HCT116 (cell line): ENCODE results near the gene SIL1. TPM values are rescaled to one million over a fixed set of nuclear protein-coding genes. Genes with fewer than 3 reads are reported as not detected.

Experiments used
- ATAC-seq: fragments of 200-7000 bp; cut with Tn5 transposase; 2 replicates; pipeline ENCODE4 v1.9.1; 2020; ENCODE audit warnings: mild to moderate bottlenecking, moderate library complexity
- BruUV-seq: library from RNA; stranded (reverse); fragments of 400-500 nt; replicated peaks from 2 replicates; lab custom pipeline; 2021; lab: Mats Ljungman, UMichigan
- CTCF ChIA-PET: fragments of 300-600 bp; sonication (Branson Sonifier 250); formaldehyde crosslinking; loops from one replicate; lab custom pipeline; 2021; ENCODE audit warnings: antibody characterized with exemption; lab: Charles Lee
- POLR2A ChIA-PET: fragments of 300-600, 350-600 bp; sonication (Branson Sonifier 250); formaldehyde crosslinking; loops from one replicate; lab custom pipeline; 2021; ENCODE audit warnings: antibody characterized with exemption; lab: Charles Lee
- RAD21 ChIA-PET, 2 experiments: fragments of 300-600 bp; sonication (Branson Sonifier 250); formaldehyde crosslinking; loops; one replicate each; lab custom pipeline; 2023; ENCODE audit warnings: low total read pairs in 2 of 2; ENCODE audit not compliant: uncharacterized antibody in 2 of 2, unreplicated experiment in 2 of 2, low non-redundant PET in 1 of 2; lab: Charles Lee
- DNase-seq: peaks from one replicate; pipeline ENCODE4 v3.0.0-alpha.2; 2010; ENCODE audit warnings: low read depth, low spot score
- H2AFZ ChIP-seq: fragments of 200-600 bp; shearing (Covaris generic), sonication (generic); 2 replicates; pipeline ENCODE4 v1.6.1; 2017; ENCODE audit warnings: low read depth, mixed run types, mixed read lengths, antibody characterized with exemption, low read length; ENCODE audit not compliant: poor library complexity, severe bottlenecking
- H3K27ac ChIP-seq: 2 replicates; pipeline ENCODE4 v1.5.1; 2012; ENCODE audit warnings: low read depth, low read length
- H3K27me3 ChIP-seq: fragments of 200-600 bp; sonication (generic); 2 replicates; pipeline ENCODE4 v1.6.1; 2016; ENCODE audit warnings: mixed run types, low read length, mixed read lengths; ENCODE audit not compliant: insufficient read depth
- H3K36me3 ChIP-seq, 2 experiments: fragments of 200-500 bp in 1 of 2; fragments of 200-600 bp in 1 of 2; sonication (Bioruptor generic) in 1 of 2; sonication (generic) in 1 of 2; 2 replicates each; pipeline versions ENCODE4 v1.5.1 to v1.6.1; 2014 to 2016; ENCODE audit warnings: low read length in 2 of 2, inconsistent platforms in 1 of 2, mixed read lengths in 1 of 2, mixed run types in 1 of 2; ENCODE audit not compliant: insufficient read depth in 2 of 2, control insufficient read depth in 1 of 2
- H3K4me1 ChIP-seq, 2 experiments: fragments of 200-600 bp in 1 of 2; sonication (generic) in 1 of 2; 2 replicates each; pipeline versions ENCODE4 v1.5.1 to v1.6.1; 2012 to 2017; ENCODE audit warnings: low read length in 2 of 2, inconsistent platforms in 1 of 2, mild to moderate bottlenecking in 1 of 2, mixed read lengths in 1 of 2, mixed run types in 1 of 2, moderate library complexity in 1 of 2; ENCODE audit not compliant: insufficient read depth in 2 of 2, control insufficient read depth in 1 of 2
- H3K4me2 ChIP-seq: fragments of 200-600 bp; sonication (generic); 2 replicates; pipeline ENCODE4 v1.6.1; 2017; ENCODE audit warnings: mixed run types, low read length, mixed read lengths
- H3K4me3 ChIP-seq, 2 experiments: fragments of 200-600 bp in 1 of 2; sonication (generic) in 1 of 2; replicated peaks in 1 of 2; 2 replicates each; pipeline ENCODE4 v1.5.1; 2011 to 2016; ENCODE audit warnings: low read length in 2 of 2, control low read depth in 1 of 2, low read depth in 1 of 2, mild to moderate bottlenecking in 1 of 2, mixed read lengths in 1 of 2, mixed run types in 1 of 2
- H3K79me2 ChIP-seq: fragments of 200-600 bp; sonication (generic); 2 replicates; pipeline ENCODE4 v1.6.1; 2017; ENCODE audit warnings: mild to moderate bottlenecking, mixed run types, low read length, moderate library complexity, mixed read lengths; ENCODE audit not compliant: insufficient read depth
- H3K9ac ChIP-seq: fragments of 200-600 bp; sonication (generic); 2 replicates; pipeline ENCODE4 v1.6.1; 2016; ENCODE audit warnings: low read length, mixed read lengths
- H3K9me2 ChIP-seq: fragments of 200-600 bp; sonication (generic), shearing (Covaris generic); 2 replicates; pipeline ENCODE4 v1.6.1; 2017; ENCODE audit warnings: mixed run types, mild to moderate bottlenecking, moderate library complexity; ENCODE audit not compliant: insufficient read depth
- H3K9me3 ChIP-seq, 2 experiments: fragments of 200-500 bp in 1 of 2; fragments of 200-600 bp in 1 of 2; sonication (Bioruptor generic) in 1 of 2; sonication (generic) in 1 of 2; 2 replicates each; pipeline ENCODE4 v1.6.1; 2014 to 2017; ENCODE audit warnings: low read length in 2 of 2, mixed read lengths in 2 of 2, inconsistent platforms in 1 of 2, low read depth in 1 of 2, mild to moderate bottlenecking in 1 of 2, mixed run types in 1 of 2, moderate library complexity in 1 of 2; ENCODE audit not compliant: control insufficient read depth in 1 of 2, insufficient read depth in 1 of 2
- H4K20me1 ChIP-seq: fragments of 200-600 bp; sonication (generic), shearing (Covaris generic); 2 replicates; pipeline ENCODE4 v1.6.1; 2017; ENCODE audit warnings: mixed run types, mild to moderate bottlenecking, moderate library complexity; ENCODE audit not compliant: insufficient read depth
- CEBPB ChIP-seq: IDR thresholded peaks from 2 replicates; pipeline ENCODE4 v1.6.1; 2012; ENCODE audit warnings: low read depth
- POLR2A ChIP-seq: IDR thresholded peaks from 2 replicates; pipeline ENCODE4 v1.7.0; 2011; ENCODE audit warnings: borderline replicate concordance; ENCODE audit not compliant: insufficient read depth, insufficient read length; ENCODE audit errors: extremely low read depth
- POLR2AphosphoS5 ChIP-seq: IDR thresholded peaks from 2 replicates; pipeline ENCODE4 v1.6.1; 2011; ENCODE audit warnings: mild to moderate bottlenecking, low read depth, low read length, moderate library complexity
- RAD21 ChIP-seq: IDR thresholded peaks from 2 replicates; pipeline ENCODE4 v1.6.1; 2012; ENCODE audit warnings: low read depth, mild to moderate bottlenecking
- SRF ChIP-seq: IDR thresholded peaks from 2 replicates; pipeline ENCODE4 v1.6.1; 2012; ENCODE audit warnings: low read depth
- TCF7L2 ChIP-seq: IDR thresholded peaks from 2 replicates; pipeline ENCODE4 v1.7.0; 2011; ENCODE audit warnings: borderline replicate concordance, inconsistent platforms; ENCODE audit not compliant: insufficient read depth, insufficient read length; ENCODE audit errors: extremely low read depth
- YY1 ChIP-seq: IDR thresholded peaks from 2 replicates; pipeline ENCODE4 v1.6.1; 2011; ENCODE audit warnings: low read length, low read depth, moderate library complexity, mild to moderate bottlenecking; ENCODE audit not compliant: insufficient replicate concordance; ENCODE audit errors: extremely low read depth
- ZNF274 ChIP-seq: fragments of 200-500 bp; sonication (Bioruptor generic); IDR thresholded peaks from 2 replicates; pipeline ENCODE4 v1.6.1; 2014; ENCODE audit warnings: mild to moderate bottlenecking, low read depth, low read length, inconsistent platforms
- intact Hi-C: fragments of 100-400 bp; cut with micrococcal nuclease; formaldehyde crosslinking; loops from 2 replicates; pipeline ENCODE4 v1.10.0; 2022
- total RNA-seq: library from RNA; stranded (reverse); gene quantifications from one replicate; pipeline ENCODE4 v1.2.1, GENCODE V29; 2021; ENCODE audit not compliant: unreplicated experiment
- TF ChIP-seq, protein P1 (sequence below): IDR thresholded peaks from 2 replicates; pipeline ENCODE4 v1.6.1; 2011; ENCODE audit warnings: mild to moderate bottlenecking, low read length, moderate library complexity; ENCODE audit not compliant: insufficient replicate concordance; ENCODE audit errors: extremely low read depth
- TF ChIP-seq, protein P2 (sequence below): IDR thresholded peaks from 2 replicates; pipeline ENCODE4 v1.6.1; 2012
- TF ChIP-seq, protein P3 (sequence below): IDR thresholded peaks from 2 replicates; pipeline ENCODE4 v1.6.1; 2012; ENCODE audit warnings: low read depth

Gene SIL1
- total RNA-seq, 1 experiment from 2014 or later, result 34.0 TPM

DNA sequence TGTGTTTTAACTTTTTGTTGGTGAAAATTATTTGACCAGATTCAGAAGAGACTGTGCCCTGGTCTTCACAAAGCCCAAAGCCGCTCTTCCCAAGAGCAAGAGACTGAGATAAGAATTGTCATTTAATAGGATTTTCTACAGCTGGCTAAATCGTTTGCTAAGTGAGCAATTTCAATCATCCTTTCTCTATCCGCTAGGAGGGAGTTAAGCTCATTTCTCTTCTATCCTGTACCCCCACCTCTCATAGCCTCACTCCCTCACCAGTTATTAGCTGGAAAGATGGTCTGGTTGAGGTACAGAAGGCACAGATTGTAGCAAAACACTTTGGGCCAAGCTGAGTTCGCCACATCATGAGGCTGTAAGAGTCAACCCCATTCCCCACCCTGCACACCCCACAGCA lies 43.0 kb upstream of the SIL1 start:
- Histone ChIP-seq H3K27me3 (no peaks in the 10 kb centered on the region), H3K4me1 (peaks cover 7% of the 10 kb centered on the region in 2 experiments), H2AFZ (no peak overlapping the region), H3K4me2 (no peak overlapping the region), H3K4me3 (no peak overlapping the region), H3K9me2 (no peaks in the 10 kb centered on the region), H4K20me1 (no peaks in the 10 kb centered on the region), H3K36me3 (no peaks in the 10 kb centered on the region), H3K9ac (no peak overlapping the region), H3K27ac (no peak overlapping the region), H3K79me2 (no peaks in the 10 kb centered on the region), H3K9me3 (no peaks in the 10 kb centered on the region)
- ChIA-PET RAD21 (no interaction called here), POLR2A (no interaction called here), CTCF (no interaction called here)
- ATAC-seq (no peak), DNase-seq (no peak)
- no TSS peak for BruUV-seq
- intact Hi-C loops, result no loop called here
- TF ChIP-seq, protein P1, sequence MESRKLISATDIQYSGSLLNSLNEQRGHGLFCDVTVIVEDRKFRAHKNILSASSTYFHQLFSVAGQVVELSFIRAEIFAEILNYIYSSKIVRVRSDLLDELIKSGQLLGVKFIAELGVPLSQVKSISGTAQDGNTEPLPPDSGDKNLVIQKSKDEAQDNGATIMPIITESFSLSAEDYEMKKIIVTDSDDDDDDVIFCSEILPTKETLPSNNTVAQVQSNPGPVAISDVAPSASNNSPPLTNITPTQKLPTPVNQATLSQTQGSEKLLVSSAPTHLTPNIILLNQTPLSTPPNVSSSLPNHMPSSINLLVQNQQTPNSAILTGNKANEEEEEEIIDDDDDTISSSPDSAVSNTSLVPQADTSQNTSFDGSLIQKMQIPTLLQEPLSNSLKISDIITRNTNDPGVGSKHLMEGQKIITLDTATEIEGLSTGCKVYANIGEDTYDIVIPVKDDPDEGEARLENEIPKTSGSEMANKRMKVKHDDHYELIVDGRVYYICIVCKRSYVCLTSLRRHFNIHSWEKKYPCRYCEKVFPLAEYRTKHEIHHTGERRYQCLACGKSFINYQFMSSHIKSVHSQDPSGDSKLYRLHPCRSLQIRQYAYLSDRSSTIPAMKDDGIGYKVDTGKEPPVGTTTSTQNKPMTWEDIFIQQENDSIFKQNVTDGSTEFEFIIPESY, result no peak
- TF ChIP-seq ZNF274 (no peak), RAD21 (no peak)

DNA sequence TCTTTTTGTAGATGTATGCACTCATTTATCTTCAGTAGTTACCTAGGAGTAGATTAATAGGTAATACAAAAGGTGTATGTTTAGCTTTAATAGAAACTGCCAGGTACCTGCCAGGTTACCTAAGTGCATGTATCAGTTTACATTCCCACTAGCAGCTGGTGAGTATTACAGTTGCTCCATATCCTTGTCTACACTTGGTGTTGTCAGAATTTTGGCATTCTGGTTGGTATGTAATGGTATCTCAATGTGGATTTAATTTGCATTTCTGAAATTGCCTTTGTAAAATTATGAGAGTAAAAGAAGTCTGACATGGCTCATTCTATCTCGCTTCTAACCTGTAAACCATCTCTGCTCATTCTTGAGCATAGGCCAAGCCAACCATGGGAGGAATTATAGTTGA lies 38.3 kb upstream of the SIL1 start:
- H3K36me3 ChIP-seq, result no peaks in the 10 kb centered on the region
- no peaks in the 10 kb centered on the region for H4K20me1 ChIP-seq
- no peak overlapping the region for H3K9ac ChIP-seq
- H3K4me3 ChIP-seq, result no peak overlapping the region
- ATAC-seq, result no peak
- no peak overlapping the region for H3K4me2 ChIP-seq
- H3K79me2 ChIP-seq, result no peaks in the 10 kb centered on the region
- BruUV-seq, result no TSS peak
- H3K27ac ChIP-seq, result no peak overlapping the region
- POLR2A ChIA-PET, result no interaction called here
- peaks cover 0 to 11% of the 10 kb centered on the region in 2 experiments; a peak in 2 of 4 replicates for H3K4me1 ChIP-seq
- no peaks in the 10 kb centered on the region for H3K9me3 ChIP-seq
- TF ChIP-seq, protein P1, result no peak
- TF ChIP-seq ZNF274, result no peak
- TF ChIP-seq POLR2A, result no peak
- TF ChIP-seq, protein P2, sequence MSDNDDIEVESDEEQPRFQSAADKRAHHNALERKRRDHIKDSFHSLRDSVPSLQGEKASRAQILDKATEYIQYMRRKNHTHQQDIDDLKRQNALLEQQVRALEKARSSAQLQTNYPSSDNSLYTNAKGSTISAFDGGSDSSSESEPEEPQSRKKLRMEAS, result no peak
- TF ChIP-seq SRF, result no peak
- no peak for TF ChIP-seq POLR2AphosphoS5
- no peak for TF ChIP-seq YY1
- TF ChIP-seq, protein P3, sequence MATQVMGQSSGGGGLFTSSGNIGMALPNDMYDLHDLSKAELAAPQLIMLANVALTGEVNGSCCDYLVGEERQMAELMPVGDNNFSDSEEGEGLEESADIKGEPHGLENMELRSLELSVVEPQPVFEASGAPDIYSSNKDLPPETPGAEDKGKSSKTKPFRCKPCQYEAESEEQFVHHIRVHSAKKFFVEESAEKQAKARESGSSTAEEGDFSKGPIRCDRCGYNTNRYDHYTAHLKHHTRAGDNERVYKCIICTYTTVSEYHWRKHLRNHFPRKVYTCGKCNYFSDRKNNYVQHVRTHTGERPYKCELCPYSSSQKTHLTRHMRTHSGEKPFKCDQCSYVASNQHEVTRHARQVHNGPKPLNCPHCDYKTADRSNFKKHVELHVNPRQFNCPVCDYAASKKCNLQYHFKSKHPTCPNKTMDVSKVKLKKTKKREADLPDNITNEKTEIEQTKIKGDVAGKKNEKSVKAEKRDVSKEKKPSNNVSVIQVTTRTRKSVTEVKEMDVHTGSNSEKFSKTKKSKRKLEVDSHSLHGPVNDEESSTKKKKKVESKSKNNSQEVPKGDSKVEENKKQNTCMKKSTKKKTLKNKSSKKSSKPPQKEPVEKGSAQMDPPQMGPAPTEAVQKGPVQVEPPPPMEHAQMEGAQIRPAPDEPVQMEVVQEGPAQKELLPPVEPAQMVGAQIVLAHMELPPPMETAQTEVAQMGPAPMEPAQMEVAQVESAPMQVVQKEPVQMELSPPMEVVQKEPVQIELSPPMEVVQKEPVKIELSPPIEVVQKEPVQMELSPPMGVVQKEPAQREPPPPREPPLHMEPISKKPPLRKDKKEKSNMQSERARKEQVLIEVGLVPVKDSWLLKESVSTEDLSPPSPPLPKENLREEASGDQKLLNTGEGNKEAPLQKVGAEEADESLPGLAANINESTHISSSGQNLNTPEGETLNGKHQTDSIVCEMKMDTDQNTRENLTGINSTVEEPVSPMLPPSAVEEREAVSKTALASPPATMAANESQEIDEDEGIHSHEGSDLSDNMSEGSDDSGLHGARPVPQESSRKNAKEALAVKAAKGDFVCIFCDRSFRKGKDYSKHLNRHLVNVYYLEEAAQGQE, result no peak
- TF ChIP-seq RAD21, result no peak
- no peak for TF ChIP-seq TCF7L2
- no peak for TF ChIP-seq CEBPB
- TF ChIP-seq, all 23 proteins: peak for 0
- intact Hi-C loops, result no loop called here
- Histone ChIP-seq H3K9me2 (no peaks in the 10 kb centered on the region), H3K27me3 (no peaks in the 10 kb centered on the region), H2AFZ (no peak overlapping the region)
- no peak for DNase-seq
- CTCF ChIA-PET, result no interaction called here
- RAD21 ChIA-PET, result no interaction called here
